NCI-H748 treated with DMSO at 0.1 percent for 48 hours (cell line): ENCODE measurements around the gene COL8A2.
A peak's percentile ranks its signal among the peaks of the same experiment; 100 is the strongest.

Experiments
- DNase-seq: peaks from one replicate; lab custom pipeline; 2025; lab: John Stamatoyannopoulos, UW

COL8A2 gene

GRCh38 chr1:36112823-36113222 lies 12.2 kb downstream of the COL8A2 start:
- no peak for DNase-seq

- DNase-seq: no peak
Measured at GRCh38 chr1:36111151-36111550, 13.9 kb downstream of the COL8A2 start.

- no peak for DNase-seq
Measured at GRCh38 chr1:36109041-36109679, 15.9 kb downstream of the COL8A2 start.

- DNase-seq: no peak
Measured at GRCh38 chr1:36108314-36108713, 16.7 kb downstream of the COL8A2 start.

DNA sequence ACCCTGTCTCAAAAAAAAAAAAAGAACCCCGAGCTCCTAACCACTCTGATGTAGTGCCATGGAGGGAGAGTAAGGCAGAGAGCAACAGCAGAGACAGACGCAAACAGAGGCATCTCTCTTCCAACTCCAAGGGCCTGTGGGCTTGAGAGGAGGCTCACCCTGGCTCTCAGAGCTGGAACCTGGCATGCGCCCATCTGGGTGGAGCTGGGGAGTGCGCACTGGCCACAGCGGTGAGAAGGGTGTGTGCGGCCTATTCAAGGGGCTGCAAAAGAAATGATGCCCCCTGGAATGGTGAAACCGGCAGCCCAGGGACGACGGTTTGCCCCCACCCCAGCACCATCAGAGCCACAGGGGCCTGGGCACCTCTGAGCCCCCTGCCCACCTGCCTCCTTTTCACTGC lies 17.6 kb downstream of the COL8A2 start:
- no peak for DNase-seq

- no peak for DNase-seq
Measured at GRCh38 chr1:36106269-36106668, 18.8 kb downstream of the COL8A2 start.

GRCh38 chr1:36101546-36101945 lies 23.5 kb downstream of the COL8A2 start:
- DNase-seq: no peak

DNA sequence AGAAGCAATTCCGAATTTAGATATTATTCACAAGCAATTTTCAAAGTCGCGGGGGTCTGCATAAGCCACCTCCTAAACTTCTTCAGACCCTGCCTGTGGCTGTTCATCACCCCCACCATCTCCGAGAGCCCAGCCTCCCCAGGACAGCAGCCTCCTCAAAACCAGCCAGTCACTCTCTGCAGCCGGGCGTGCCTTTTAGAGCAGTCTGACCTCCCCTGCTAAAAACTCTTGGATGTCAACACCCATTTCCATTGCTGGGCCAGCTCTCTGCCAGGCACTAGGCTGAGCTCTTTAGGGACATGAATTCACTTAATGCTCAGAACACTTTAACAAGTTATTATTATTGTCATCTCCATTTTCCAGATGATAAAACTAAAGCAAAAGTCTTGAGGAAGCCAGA lies 24.6 kb downstream of the COL8A2 start:
- no peak for DNase-seq

GRCh38 chr1:36099681-36100341 lies 25.2 kb downstream of the COL8A2 start:
- DNase-seq: peak; percentile 7

- no peak for DNase-seq
Measured at GRCh38 chr1:36098650-36099365, 26.2 kb downstream of the COL8A2 start.

- DNase-seq: no peak
Measured at GRCh38 chr1:36097693-36098585, 27.1 kb downstream of the COL8A2 start.

- no peak for DNase-seq
Measured at GRCh38 chr1:36096500-36097432, 28.3 kb downstream of the COL8A2 start.

GRCh38 chr1:36095760-36096405 lies 29.1 kb downstream of the COL8A2 start:
- no peak for DNase-seq

GRCh38 chr1:36094621-36095061 lies 30.4 kb downstream of the COL8A2 start:
- DNase-seq: no peak

DNA sequence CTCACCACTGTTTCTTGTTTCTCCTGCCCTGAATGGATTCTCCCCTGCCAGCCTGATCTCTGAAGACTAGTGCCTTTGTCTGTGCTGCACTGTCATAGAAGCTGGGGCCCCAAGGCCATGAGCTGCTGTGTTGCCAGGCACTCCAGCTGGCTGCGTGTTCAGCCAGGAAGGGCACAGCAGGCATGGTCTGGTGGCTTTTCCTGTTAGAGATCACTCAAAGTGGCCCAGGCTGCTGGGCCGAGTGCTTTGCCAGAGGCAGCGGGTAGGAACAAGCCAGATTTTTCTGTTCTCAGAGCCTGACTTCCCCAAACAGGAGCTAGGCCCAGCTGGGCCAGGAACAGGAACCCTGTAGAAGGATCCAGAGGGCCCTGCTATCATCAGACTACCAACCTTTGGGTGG lies 31.1 kb downstream of the COL8A2 start:
- DNase-seq: no peak

GRCh38 chr1:36093226-36093625 lies 31.8 kb downstream of the COL8A2 start:
- DNase-seq: no peak

DNA sequence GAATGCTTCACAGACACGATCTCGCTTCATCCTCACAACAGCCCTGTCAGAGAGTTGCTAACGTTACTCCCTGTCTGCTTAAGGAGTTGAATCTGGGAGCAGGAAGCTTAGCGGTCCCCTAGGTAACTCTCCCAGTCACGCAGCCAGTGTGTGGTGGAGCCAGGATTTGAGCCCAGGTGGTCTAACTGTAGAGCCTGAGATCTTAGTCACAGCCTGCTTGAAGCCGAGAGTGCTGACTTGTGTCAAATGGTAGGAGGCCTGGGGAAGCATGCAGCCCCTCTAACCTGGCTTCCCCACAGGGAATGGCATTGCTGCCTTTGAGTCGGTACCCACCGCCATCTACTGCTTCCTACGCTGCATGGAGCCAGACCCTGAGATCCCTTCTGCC lies 32.2 kb downstream of the COL8A2 start:
- DNase-seq: no peak

DNA sequence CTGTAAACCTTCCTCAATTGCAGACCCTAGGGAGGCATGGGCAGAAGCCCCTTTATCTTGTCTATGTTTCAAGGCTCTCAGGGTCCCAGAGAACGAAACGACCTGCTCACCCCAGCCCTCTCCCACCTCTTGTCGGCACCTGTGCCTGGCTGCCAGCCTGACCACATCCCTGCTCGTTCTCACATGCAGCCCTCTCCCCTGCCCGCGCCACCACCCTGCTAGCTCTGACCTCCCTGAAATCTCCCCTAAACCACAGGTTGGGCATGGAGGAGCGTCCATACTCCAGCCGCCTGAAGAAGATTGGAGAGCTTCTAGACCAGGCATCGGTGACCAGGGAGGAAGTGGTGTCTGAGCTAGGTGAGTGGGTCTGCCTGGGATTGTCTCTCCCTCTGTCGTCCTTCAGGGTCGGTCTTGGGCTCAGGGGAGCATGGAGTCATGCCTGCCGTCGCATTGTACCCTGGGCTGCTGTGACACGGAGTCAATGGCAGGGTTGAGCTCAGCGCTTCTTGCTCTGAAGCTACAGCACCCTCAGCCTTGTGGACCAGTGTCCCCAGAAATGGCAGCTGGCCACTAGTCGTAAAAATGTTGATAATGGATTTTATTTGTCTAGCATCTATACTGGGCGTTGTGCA lies 32.7 kb downstream of the COL8A2 start:
- DNase-seq: no peak

DNA sequence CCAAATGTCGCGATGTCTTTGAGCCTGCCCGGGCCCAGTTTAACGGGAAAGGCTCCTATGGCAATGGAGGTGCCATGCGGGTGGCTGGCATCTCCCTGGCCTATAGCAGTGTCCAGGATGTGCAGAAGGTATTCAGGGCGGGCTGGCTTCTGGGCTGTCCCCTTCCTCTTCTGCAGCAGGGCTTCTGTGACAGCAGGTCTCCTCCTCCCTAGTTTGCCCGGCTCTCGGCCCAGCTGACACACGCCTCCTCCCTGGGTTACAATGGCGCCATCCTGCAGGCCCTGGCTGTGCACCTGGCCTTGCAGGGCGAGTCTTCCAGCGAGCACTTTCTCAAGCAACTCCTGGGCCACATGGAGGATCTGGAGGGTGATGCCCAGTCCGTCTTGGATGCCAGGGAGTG lies 33.3 kb downstream of the COL8A2 start:
- no peak for DNase-seq

- DNase-seq: no peak
Measured at GRCh38 chr1:36091141-36091540, 33.9 kb downstream of the COL8A2 start.
